CD4-positive, alpha-beta memory T cell (primary cell): ENCODE data around the gene TMEM72. TPM values are rescaled to one million over a fixed set of nuclear protein-coding genes. Genes with fewer than 3 reads are reported as not detected.

Experiments used
- CTCF ChIA-PET: fragments of 350-600 bp; sonication (Branson Sonifier 250); formaldehyde crosslinking; loops from one replicate; lab custom pipeline; 2021; ENCODE audit warnings: inconsistent platforms; ENCODE audit not compliant: partially characterized antibody; lab: Charles Lee
- POLR2A ChIA-PET: fragments of 350-600 bp; sonication (Branson Sonifier 250); formaldehyde crosslinking; loops from one replicate; lab custom pipeline; 2021; ENCODE audit not compliant: partially characterized antibody; lab: Charles Lee
- DNase-seq, 5 donors: peaks; one replicate each; pipeline versions ENCODE4 v3.0.0 to v3.0.0-alpha.2; 2020 to 2022; ENCODE audit warnings: mixed read lengths in 1 of 5
- H3K27ac ChIP-seq: one replicate; pipeline ENCODE4 v1.7.0; 2013; ENCODE audit warnings: low read depth, low read length
- H3K27me3 ChIP-seq: 2 replicates; pipeline ENCODE4 v1.7.0; 2013; ENCODE audit warnings: mild to moderate bottlenecking, low read length, moderate library complexity; ENCODE audit not compliant: insufficient read depth
- H3K36me3 ChIP-seq: 2 replicates; pipeline ENCODE4 v1.7.0; 2013; ENCODE audit warnings: mild to moderate bottlenecking, low read length, moderate library complexity; ENCODE audit not compliant: insufficient read depth
- H3K4me1 ChIP-seq: 2 replicates; pipeline ENCODE4 v1.7.0; 2013; ENCODE audit warnings: mild to moderate bottlenecking, low read length, moderate library complexity; ENCODE audit not compliant: insufficient read depth
- H3K4me3 ChIP-seq, 2 donors: one replicate each; pipeline ENCODE4 v1.7.0; 2013; ENCODE audit warnings: low read length in 2 of 2, mild to moderate bottlenecking in 1 of 2
- H3K9me3 ChIP-seq, 2 donors: one replicate each; pipeline ENCODE4 v1.7.0; 2013; ENCODE audit warnings: low read length in 2 of 2, control low read depth in 1 of 2; ENCODE audit not compliant: control insufficient read depth in 1 of 2
- H3K27ac Mint-ChIP-seq, 7 donors: one replicate each; pipeline ENCODE4 v1.8.0; 2020 to 2021; ENCODE audit warnings: mixed read lengths in 7 of 7, mild to moderate bottlenecking in 6 of 7, inconsistent platforms in 3 of 7, moderate library complexity in 3 of 7
- H3K27me3 Mint-ChIP-seq, 2 donors: one replicate each; pipeline ENCODE4 v1.8.0; 2020 to 2021; ENCODE audit warnings: mixed read lengths in 2 of 2
- H3K36me3 Mint-ChIP-seq, 2 donors: one replicate each; pipeline ENCODE4 v1.8.0; 2020 to 2021; ENCODE audit warnings: mixed read lengths in 2 of 2, inconsistent platforms in 1 of 2, mild to moderate bottlenecking in 1 of 2
- H3K4me1 Mint-ChIP-seq, 4 donors: one replicate each; pipeline ENCODE4 v1.8.0; 2020 to 2021; ENCODE audit warnings: mixed read lengths in 4 of 4, mild to moderate bottlenecking in 1 of 4
- H3K4me3 Mint-ChIP-seq, 8 donors: one replicate each; pipeline ENCODE4 v1.8.0; 2020 to 2021; ENCODE audit warnings: mixed read lengths in 8 of 8, mild to moderate bottlenecking in 7 of 8, moderate library complexity in 6 of 8, inconsistent platforms in 3 of 8
- H3K9me3 Mint-ChIP-seq, 8 donors: one replicate each; pipeline ENCODE4 v1.8.0; 2020 to 2021; ENCODE audit warnings: mixed read lengths in 8 of 8, mild to moderate bottlenecking in 5 of 8, inconsistent platforms in 3 of 8, moderate library complexity in 1 of 8
- intact Hi-C: fragments of 100-400 bp; cut with micrococcal nuclease; formaldehyde crosslinking; loops from one replicate; pipeline ENCODE4 v1.15.1; 2023
- polyA plus RNA-seq, 2 donors: library from polyadenylated mRNA; unstranded; fragments of 300-500 nt; fragmentation: Illumina TruSeq; gene quantifications; one replicate each; pipeline ENCODE4 v1.2.3, GENCODE V29; 2021
- total RNA-seq, 2 experiments: library from RNA; stranded (reverse); gene quantifications; one replicate each; pipeline ENCODE4 v1.2.3, GENCODE V29; 2021

The TMEM72 gene
- total and polyA plus RNA-seq, 4 experiments from 2014 or later, result not detected

GRCh38 chr10:44981172-44982113 lies 70.3 kb downstream of the TMEM72 start:
- Mint-ChIP-seq H3K36me3 (no peaks in the 10 kb centered on the region), H3K27me3 (no peaks in the 10 kb centered on the region), H3K4me1 (no peaks in the 10 kb centered on the region), H3K27ac (peak overlapping the region in 1 of 7 donors; percentile 22), H3K4me3 (no peak overlapping the region), H3K9me3 (no peaks in the 10 kb centered on the region)
- no peaks in the 10 kb centered on the region for H3K27me3 ChIP-seq
- H3K9me3 ChIP-seq, result no peaks in the 10 kb centered on the region
- CTCF ChIA-PET, result interaction anchor here (0.6 to 1.3 kb wide), 4 partner anchors 10 to 49 kb away, joined by 3 to 4 read pairs (median 4); no protein-coding TSS in a partner anchor
- H3K27ac ChIP-seq, result no peak overlapping the region
- H3K4me1 ChIP-seq, result no peaks in the 10 kb centered on the region
- POLR2A ChIA-PET, result no interaction called here
- H3K4me3 ChIP-seq, result no peak overlapping the region
- DNase-seq, result no peak
- H3K36me3 ChIP-seq, result no peaks in the 10 kb centered on the region
- intact Hi-C loops, result no loop called here

DNA sequence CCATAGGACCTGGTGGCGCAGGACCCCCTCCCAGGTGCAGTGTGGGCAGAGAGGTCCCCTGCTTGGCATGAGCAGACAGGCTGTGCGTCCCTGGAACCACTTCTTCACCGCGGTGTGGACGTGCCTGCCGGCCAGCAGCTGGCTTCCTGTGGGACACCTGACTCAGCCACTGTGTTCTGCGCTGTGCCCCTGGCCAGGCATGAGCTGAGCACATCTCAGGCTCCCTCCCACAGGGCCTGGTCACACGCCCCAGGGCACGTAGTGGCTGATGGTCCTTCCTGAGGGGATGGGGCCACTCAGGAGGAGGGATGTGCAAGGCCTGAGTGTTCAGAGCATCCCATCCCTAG lies 71.0 kb downstream of the TMEM72 start:
- no peak for DNase-seq
- Mint-ChIP-seq H3K4me1 (no peaks in the 10 kb centered on the region), H3K9me3 (no peaks in the 10 kb centered on the region), H3K27ac (no peak overlapping the region), H3K27me3 (no peaks in the 10 kb centered on the region), H3K36me3 (no peaks in the 10 kb centered on the region), H3K4me3 (no peak overlapping the region)
- Histone ChIP-seq H3K4me3 (no peak overlapping the region), H3K36me3 (no peaks in the 10 kb centered on the region), H3K27me3 (no peaks in the 10 kb centered on the region), H3K27ac (no peak overlapping the region), H3K4me1 (no peaks in the 10 kb centered on the region), H3K9me3 (no peaks in the 10 kb centered on the region)
- POLR2A ChIA-PET, result no interaction called here
- CTCF ChIA-PET, result interaction anchor here (0.6 kb wide), 1 partner anchor 14 kb away, joined by 3 read pairs; no protein-coding TSS in a partner anchor
- intact Hi-C loops, result no loop called here

- Mint-ChIP-seq H3K4me1 (no peaks in the 10 kb centered on the region), H3K4me3 (no peak overlapping the region), H3K36me3 (no peaks in the 10 kb centered on the region), H3K9me3 (no peaks in the 10 kb centered on the region), H3K27me3 (no peaks in the 10 kb centered on the region), H3K27ac (no peak overlapping the region)
- Histone ChIP-seq H3K27me3 (no peaks in the 10 kb centered on the region), H3K36me3 (no peaks in the 10 kb centered on the region), H3K27ac (no peak overlapping the region), H3K9me3 (no peaks in the 10 kb centered on the region), H3K4me1 (no peaks in the 10 kb centered on the region), H3K4me3 (no peak overlapping the region)
- intact Hi-C loops, result no loop called here
- ChIA-PET POLR2A (no interaction called here), CTCF (no interaction called here)
- no peak for DNase-seq
Observed at GRCh38 chr10:44982496-44982895, 71.4 kb downstream of the TMEM72 start.

DNA sequence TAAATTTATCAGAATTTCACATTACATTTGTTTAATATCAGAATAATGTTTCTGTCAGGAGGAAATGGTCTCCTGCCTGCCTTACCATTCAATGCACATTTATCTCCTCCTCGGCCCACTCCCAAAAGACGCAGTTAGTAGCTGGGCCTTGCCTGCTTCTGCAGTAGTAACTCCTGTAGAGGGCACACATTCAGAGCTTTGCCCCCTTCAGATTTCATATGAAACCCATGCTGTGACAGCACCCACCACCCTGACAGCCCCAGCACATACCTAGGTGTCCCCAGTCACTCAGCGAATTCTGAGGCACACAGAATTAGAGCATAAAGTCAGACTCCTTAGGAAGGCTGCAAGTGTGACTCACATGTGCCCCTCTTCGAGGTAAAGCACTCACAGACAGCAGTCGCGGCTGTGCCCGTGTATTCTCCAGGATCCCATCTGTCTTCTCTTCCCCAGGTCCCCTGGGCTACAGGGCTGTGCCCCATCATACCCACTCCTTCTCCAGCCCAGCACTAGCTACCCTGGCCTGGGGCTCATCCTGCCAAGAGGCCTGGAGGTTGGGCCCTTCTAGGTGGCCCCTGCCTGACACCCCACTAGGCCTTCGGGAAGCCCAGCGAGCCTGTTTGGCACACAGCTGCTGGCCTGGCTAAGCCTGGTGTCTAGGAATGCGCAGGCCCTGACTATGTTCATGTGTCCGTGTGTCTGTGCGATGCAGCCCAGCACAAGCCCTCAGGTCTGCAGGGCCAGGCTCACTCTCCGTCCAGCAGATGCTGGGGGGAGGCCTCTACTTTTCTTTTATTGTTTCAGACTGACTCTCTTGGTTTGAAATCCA lies 72.1 kb downstream of the TMEM72 start:
- CTCF ChIA-PET, result no interaction called here

DNA sequence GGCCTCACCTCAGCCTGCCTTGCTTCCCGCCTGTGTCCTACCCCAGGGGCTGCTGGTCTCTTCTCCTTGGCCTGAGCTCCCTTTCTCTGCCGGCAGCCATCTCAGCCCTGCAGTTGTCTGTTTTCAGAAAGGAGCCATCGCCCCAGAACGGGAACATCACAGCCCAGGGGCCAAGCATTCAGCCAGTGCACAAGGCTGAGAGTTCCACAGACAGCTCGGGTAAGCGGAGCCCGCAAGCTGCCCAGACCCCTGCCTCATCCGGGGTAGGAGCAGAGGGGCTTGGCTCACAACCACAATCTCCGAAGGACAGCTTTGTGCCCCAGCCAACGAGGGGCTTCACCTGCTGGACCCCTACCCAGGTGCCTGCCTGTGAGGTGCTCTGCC lies 72.8 kb downstream of the TMEM72 start:
- intact Hi-C loops, result no loop called here
- DNase-seq, result no peak
- ChIA-PET POLR2A (no interaction called here), CTCF (no interaction called here)
- Mint-ChIP-seq H3K4me3 (no peak overlapping the region), H3K36me3 (no peaks in the 10 kb centered on the region), H3K27ac (no peak overlapping the region), H3K27me3 (peaks cover 3 to 6% of the 10 kb centered on the region in 2 donors), H3K9me3 (no peaks in the 10 kb centered on the region), H3K4me1 (no peaks in the 10 kb centered on the region)
- H3K9me3 ChIP-seq, result no peaks in the 10 kb centered on the region
- H3K4me1 ChIP-seq, result no peaks in the 10 kb centered on the region
- no peak overlapping the region for H3K4me3 ChIP-seq
- no peaks in the 10 kb centered on the region for H3K36me3 ChIP-seq
- H3K27ac ChIP-seq, result no peak overlapping the region
- no peaks in the 10 kb centered on the region for H3K27me3 ChIP-seq

More for the DNA sequence above, 72.1 kb downstream of the TMEM72 start:
- no peaks in the 10 kb centered on the region for H3K4me1 ChIP-seq
- POLR2A ChIA-PET, result no interaction called here
- Mint-ChIP-seq H3K9me3 (no peaks in the 10 kb centered on the region), H3K36me3 (no peaks in the 10 kb centered on the region), H3K27ac (no peak overlapping the region), H3K4me1 (no peaks in the 10 kb centered on the region), H3K27me3 (peaks cover 0 to 2% of the 10 kb centered on the region in 2 donors), H3K4me3 (no peak overlapping the region)
- no peaks in the 10 kb centered on the region for H3K36me3 ChIP-seq
- no peak overlapping the region for H3K4me3 ChIP-seq
- H3K27ac ChIP-seq, result no peak overlapping the region
- no peak for DNase-seq
- no peaks in the 10 kb centered on the region for H3K9me3 ChIP-seq
- intact Hi-C loops, result no loop called here
- H3K27me3 ChIP-seq, result no peaks in the 10 kb centered on the region

DNA sequence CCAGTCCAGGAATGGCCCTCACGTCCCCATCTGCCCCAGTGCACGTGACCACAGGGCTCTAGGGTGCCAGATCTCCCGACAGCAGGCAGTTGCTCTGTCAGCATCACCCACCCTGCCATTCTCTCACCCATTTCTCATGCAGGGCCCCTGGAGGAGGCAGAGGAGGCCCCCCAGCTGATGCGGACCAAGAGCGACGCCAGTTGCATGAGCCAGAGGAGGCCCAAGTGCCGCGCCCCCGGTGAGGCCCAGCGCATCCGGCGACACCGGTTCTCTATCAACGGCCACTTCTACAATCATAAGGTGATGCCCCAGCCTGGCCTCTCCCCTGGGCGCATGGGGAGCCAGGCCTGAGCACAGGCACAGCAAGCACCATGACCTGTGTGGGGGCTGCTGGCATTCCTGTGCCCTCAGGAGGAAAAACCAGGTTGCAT lies 73.5 kb downstream of the TMEM72 start:
- ChIA-PET CTCF (no interaction called here), POLR2A (no interaction called here)
- Mint-ChIP-seq H3K9me3 (no peaks in the 10 kb centered on the region), H3K4me1 (no peaks in the 10 kb centered on the region), H3K27me3 (peaks cover 3 to 11% of the 10 kb centered on the region in 2 donors), H3K27ac (no peak overlapping the region), H3K4me3 (no peak overlapping the region), H3K36me3 (no peaks in the 10 kb centered on the region)
- Histone ChIP-seq H3K27ac (no peak overlapping the region), H3K36me3 (no peaks in the 10 kb centered on the region), H3K27me3 (no peaks in the 10 kb centered on the region), H3K9me3 (no peaks in the 10 kb centered on the region), H3K4me3 (no peak overlapping the region), H3K4me1 (no peaks in the 10 kb centered on the region)
- intact Hi-C loops, result no loop called here
- no peak for DNase-seq

DNA sequence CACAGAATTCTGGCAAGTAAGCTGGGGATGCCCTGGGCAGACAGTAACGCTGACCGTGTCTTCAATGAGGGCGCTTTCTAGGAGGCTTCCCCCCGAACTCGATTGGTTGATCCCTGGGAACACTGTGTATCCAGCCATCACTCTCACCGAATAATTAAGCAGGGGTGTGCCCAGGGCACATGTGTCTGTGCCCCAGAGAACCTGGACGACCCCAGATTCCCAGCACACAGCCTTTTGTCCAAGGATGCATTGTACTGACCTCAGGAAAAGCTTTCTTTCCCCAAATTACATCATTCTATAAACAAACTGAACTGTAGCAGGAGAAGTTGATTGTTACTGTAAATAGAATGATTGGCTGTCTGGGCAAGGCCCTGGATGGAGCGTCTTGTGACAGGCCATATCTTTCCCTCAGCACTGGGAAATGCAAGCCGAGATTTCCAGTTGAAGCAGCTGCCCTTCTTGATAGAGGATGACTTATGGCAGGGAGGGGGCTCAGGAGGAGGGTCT lies 74.1 kb downstream of the TMEM72 start:
- Mint-ChIP-seq H3K9me3 (no peaks in the 10 kb centered on the region), H3K27me3 (peaks cover 3 to 14% of the 10 kb centered on the region in 2 donors), H3K4me1 (no peaks in the 10 kb centered on the region), H3K27ac (no peak overlapping the region), H3K36me3 (no peaks in the 10 kb centered on the region), H3K4me3 (no peak overlapping the region)
- CTCF ChIA-PET, result no interaction called here
- POLR2A ChIA-PET, result no interaction called here
- Histone ChIP-seq H3K9me3 (no peaks in the 10 kb centered on the region), H3K4me1 (no peaks in the 10 kb centered on the region), H3K27ac (no peak overlapping the region), H3K27me3 (no peaks in the 10 kb centered on the region), H3K36me3 (no peaks in the 10 kb centered on the region), H3K4me3 (no peak overlapping the region)
- DNase-seq, result no peak
- intact Hi-C loops, result no loop called here
